Hepatocyte (in vitro differentiated cells): ENCODE measurements around the gene SH2B3.

Experiments
- CTCF ChIP-seq: fragments of 200-600 bp; sonication (generic); IDR thresholded peaks from 2 replicates; pipeline ENCODE4 v1.5.1; 2016; ENCODE audit warnings: antibody characterized with exemption, mild to moderate bottlenecking; ENCODE audit not compliant: poor library complexity
- EZH2 ChIP-seq: fragments of 200-600 bp; sonication (generic); IDR thresholded peaks from 2 replicates; pipeline ENCODE4 v1.6.1; 2016; ENCODE audit warnings: antibody characterized with exemption, mild to moderate bottlenecking, borderline replicate concordance

- TF ChIP-seq CTCF (peak; percentile 97), EZH2 (no peak)
Observed at GRCh38 chr12:111396726-111397445, 8.8 kb upstream of the SH2B3 start.
